ENCODE data around the gene CST7.
"Not testable (repeated sequence)": the region's sequence is repeated elsewhere in the genome, so short reads cannot be mapped to it uniquely, and the experiment has no call there.

DNA sequence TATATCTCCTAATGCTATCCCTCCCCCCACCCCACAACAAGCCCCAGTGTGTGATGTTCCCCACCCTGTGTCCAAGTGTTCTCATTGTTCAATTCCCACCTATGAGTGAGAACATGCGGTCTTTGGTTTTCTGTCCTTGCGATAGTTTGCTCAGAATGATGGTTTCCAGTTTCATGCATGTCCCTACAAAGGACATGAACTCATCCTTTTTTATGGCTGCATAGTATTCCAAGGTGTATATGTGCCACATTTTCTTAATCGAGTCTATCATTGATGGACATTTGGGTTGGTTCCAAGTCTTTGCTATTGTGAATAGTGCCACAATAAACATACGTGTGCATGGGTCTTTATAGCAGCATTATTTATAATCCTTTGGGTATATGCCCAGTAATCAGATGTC lies 52.3 kb downstream of the CST7 start:
- not testable (repeated sequence) for TF ChIP-seq ZNF274 (IDR thresholded peaks at IDR 0.05; ENCODE audit: low read depth, low read length); SUZ12 (IDR thresholded peaks at IDR 0.05; ENCODE audit: extremely low read depth, insufficient read depth, insufficient read length)

Data from NT2/D1 (cell line).